Neuronal stem cell (in vitro differentiated cells): Measurements from ENCODE around the gene PIP5K1C.

ENCODE experiments used
- DNase-seq: peaks from one replicate; pipeline ENCODE4 v3.0.0-alpha.2; 2013; ENCODE audit warnings: low spot score
- H2AFZ ChIP-seq: one replicate; pipeline ENCODE4 v1.6.1; 2013; ENCODE audit warnings: mild to moderate bottlenecking, low read length, inconsistent platforms
- H2AK5ac ChIP-seq: 2 replicates; pipeline ENCODE4 v1.6.1; 2013; ENCODE audit warnings: low read depth, mild to moderate bottlenecking, inconsistent platforms, low read length, moderate library complexity, mixed read lengths
- H2BK120ac ChIP-seq: 2 replicates; pipeline ENCODE4 v1.6.1; 2013; ENCODE audit warnings: low read depth, mild to moderate bottlenecking, inconsistent platforms, low read length, moderate library complexity, mixed read lengths
- H2BK12ac ChIP-seq: one replicate; pipeline ENCODE4 v1.6.1; 2013; ENCODE audit warnings: low read length, inconsistent platforms
- H2BK15ac ChIP-seq: 2 replicates; pipeline ENCODE4 v1.6.1; 2013; ENCODE audit warnings: mild to moderate bottlenecking, low read length, inconsistent platforms, mixed read lengths
- H2BK5ac ChIP-seq: one replicate; pipeline ENCODE4 v1.6.1; 2013; ENCODE audit warnings: inconsistent platforms, mild to moderate bottlenecking, low read length, moderate library complexity
- H3K14ac ChIP-seq: one replicate; pipeline ENCODE4 v1.6.1; 2013; ENCODE audit warnings: low read length, inconsistent platforms
- H3K18ac ChIP-seq: 2 replicates; pipeline ENCODE4 v1.6.1; 2013; ENCODE audit warnings: low read length, inconsistent platforms
- H3K23ac ChIP-seq: 2 replicates; pipeline ENCODE4 v1.6.1; 2013; ENCODE audit warnings: low read depth, mild to moderate bottlenecking, mixed read lengths, low read length, inconsistent platforms; ENCODE audit not compliant: poor library complexity
- H3K27ac ChIP-seq: replicated peaks from 3 replicates; pipeline ENCODE4 v1.5.1; 2013; ENCODE audit warnings: low read length, inconsistent platforms
- H3K27me3 ChIP-seq, 3 experiments: 2 replicates each; pipeline ENCODE4 v1.6.1; 2013; ENCODE audit warnings: low read length in 3 of 3, mild to moderate bottlenecking in 2 of 3, inconsistent platforms in 1 of 3, low read depth in 1 of 3, mixed read lengths in 1 of 3, moderate library complexity in 1 of 3; ENCODE audit not compliant: control insufficient read depth in 3 of 3, insufficient read depth in 3 of 3
- H3K36me3 ChIP-seq, 2 donors: replicated peaks in 1 of 2; 2 replicates each; pipeline ENCODE4 v1.6.1; 2013; ENCODE audit warnings: low read length in 2 of 2; ENCODE audit not compliant: control insufficient read depth in 2 of 2, insufficient read depth in 2 of 2
- H3K4ac ChIP-seq: 2 replicates; pipeline ENCODE4 v1.6.1; 2013; ENCODE audit warnings: inconsistent platforms, mild to moderate bottlenecking, low read length, moderate library complexity
- H3K4me1 ChIP-seq, 2 donors: 1 replicate in 1 of 2; 2 replicates in 1 of 2; pipeline ENCODE4 v1.6.1; 2013; ENCODE audit warnings: low read length in 2 of 2, low read depth in 1 of 2; ENCODE audit not compliant: control insufficient read depth in 2 of 2, insufficient read depth in 1 of 2
- H3K4me2 ChIP-seq: one replicate; pipeline ENCODE4 v1.6.1; 2013; ENCODE audit warnings: mild to moderate bottlenecking, low read length, inconsistent platforms; ENCODE audit not compliant: insufficient read depth, poor library complexity, severe bottlenecking
- H3K4me3 ChIP-seq, 2 donors: 2 replicates each; pipeline ENCODE4 v1.5.1; 2013; ENCODE audit warnings: low read length in 2 of 2, mild to moderate bottlenecking in 2 of 2, inconsistent platforms in 1 of 2, moderate library complexity in 1 of 2
- H3K79me1 ChIP-seq: one replicate; pipeline ENCODE4 v1.6.1; 2013; ENCODE audit warnings: low read depth, mild to moderate bottlenecking, inconsistent platforms, low read length, moderate library complexity
- H3K9ac ChIP-seq: one replicate; pipeline ENCODE4 v1.6.1; 2013; ENCODE audit warnings: mild to moderate bottlenecking, low read depth, low read length, inconsistent platforms; ENCODE audit not compliant: poor library complexity
- H3K9me3 ChIP-seq, 2 donors: replicated peaks in 1 of 2; 2 replicates each; pipeline versions ENCODE3 to v1.6.1; 2013; ENCODE audit warnings: low read length in 2 of 2, mild to moderate bottlenecking in 2 of 2, inconsistent platforms in 1 of 2, low read depth in 1 of 2, mixed read lengths in 1 of 2, moderate library complexity in 1 of 2; ENCODE audit not compliant: control insufficient read depth in 2 of 2, insufficient read depth in 1 of 2
- H4K8ac ChIP-seq: one replicate; pipeline ENCODE4 v1.6.1; 2013; ENCODE audit warnings: low read depth, mild to moderate bottlenecking, inconsistent platforms, low read length, moderate library complexity
- H4K91ac ChIP-seq: one replicate; pipeline ENCODE4 v1.6.1; 2013; ENCODE audit warnings: low read length, low read depth, mild to moderate bottlenecking, inconsistent platforms; ENCODE audit not compliant: poor library complexity
- WGBS, 2 donors: extraction: QIAGEN DNeasy Blood & Tissue Kit; methylation state at CpG; one replicate each; pipeline ENCODE4 v1.1.7; 2013; ENCODE audit warnings: missing lambda C conversion rate in 2 of 2, mixed read lengths in 1 of 2; ENCODE audit not compliant: insufficient read length in 2 of 2, insufficient replicate concordance in 1 of 2; ENCODE audit errors: extremely low coverage in 2 of 2; 5-methylcytosine and 5-hydroxymethylcytosine counted together

PIP5K1C gene

DNA sequence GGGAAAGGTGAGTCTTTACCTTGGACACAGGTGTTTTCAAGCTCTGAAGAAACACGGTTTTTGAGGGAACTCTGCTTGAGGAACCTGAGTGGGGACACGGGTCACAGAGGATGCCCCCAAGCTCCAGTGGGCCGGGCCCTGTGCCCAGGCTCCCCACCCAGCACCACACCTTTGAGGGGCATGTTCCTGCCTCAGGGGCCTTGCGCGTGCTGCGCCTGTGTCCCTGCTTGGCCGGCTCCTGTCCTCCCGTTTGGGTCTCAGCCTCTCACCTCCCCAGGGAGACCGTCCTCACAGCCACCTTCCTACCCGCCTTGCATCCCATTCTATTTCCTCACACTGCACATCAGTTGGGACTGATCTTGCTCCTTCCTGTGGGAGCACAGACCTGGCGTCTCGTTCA lies 21.1 kb downstream of the PIP5K1C start:
- Histone ChIP-seq H3K36me3 (peaks cover 0 to 3% of the 10 kb centered on the region in 2 donors), H3K4me3 (no peak overlapping the region), H3K18ac (peak overlapping the region; percentile 11), H4K91ac (no peak overlapping the region), H3K27ac (no peak overlapping the region), H2BK12ac (no peak overlapping the region), H4K8ac (no peak overlapping the region), H3K27me3 (no peaks in the 10 kb centered on the region), H2AK5ac (no peak overlapping the region), H3K14ac (no peak overlapping the region), H3K79me1 (peaks cover 22% of the 10 kb centered on the region), H2AFZ (no peak overlapping the region), H2BK15ac (no peak overlapping the region), H3K4me2 (no peak overlapping the region), H2BK120ac (no peak overlapping the region), H3K4ac (no peak overlapping the region), H3K9me3 (peaks cover 0 to 2% of the 10 kb centered on the region in 2 donors), H3K23ac (peak overlapping the region; percentile 80), H2BK5ac (no peak overlapping the region), H3K9ac (no peak overlapping the region), H3K4me1 (peaks cover 12 to 15% of the 10 kb centered on the region in 2 donors)
- DNase-seq, result no peak
- WGBS, 2 donors, result no CpG with 5 or more reads among the region's 12 CpGs

DNA sequence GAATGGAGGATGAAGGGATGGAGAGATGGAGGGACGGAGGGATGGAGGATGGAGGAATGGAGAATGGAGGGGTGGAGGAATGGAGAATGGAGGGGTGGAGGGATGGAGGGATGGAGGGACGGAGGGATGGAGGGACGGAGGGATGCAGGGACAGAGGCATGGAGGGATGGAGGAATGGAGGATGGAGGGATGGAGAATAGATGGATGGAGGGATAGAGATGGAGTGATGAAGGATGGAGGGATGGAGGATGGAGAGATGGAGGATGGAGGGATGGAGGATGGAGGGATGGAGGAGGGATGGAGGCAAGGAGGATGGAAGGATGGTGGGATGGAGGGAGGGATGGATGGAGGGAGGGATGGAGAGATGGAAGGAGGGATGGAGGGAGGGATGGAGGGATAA lies 22.1 kb downstream of the PIP5K1C start:
- no peak for DNase-seq
- Histone ChIP-seq H2AFZ (no peak overlapping the region), H2BK5ac (no peak overlapping the region)

DNA sequence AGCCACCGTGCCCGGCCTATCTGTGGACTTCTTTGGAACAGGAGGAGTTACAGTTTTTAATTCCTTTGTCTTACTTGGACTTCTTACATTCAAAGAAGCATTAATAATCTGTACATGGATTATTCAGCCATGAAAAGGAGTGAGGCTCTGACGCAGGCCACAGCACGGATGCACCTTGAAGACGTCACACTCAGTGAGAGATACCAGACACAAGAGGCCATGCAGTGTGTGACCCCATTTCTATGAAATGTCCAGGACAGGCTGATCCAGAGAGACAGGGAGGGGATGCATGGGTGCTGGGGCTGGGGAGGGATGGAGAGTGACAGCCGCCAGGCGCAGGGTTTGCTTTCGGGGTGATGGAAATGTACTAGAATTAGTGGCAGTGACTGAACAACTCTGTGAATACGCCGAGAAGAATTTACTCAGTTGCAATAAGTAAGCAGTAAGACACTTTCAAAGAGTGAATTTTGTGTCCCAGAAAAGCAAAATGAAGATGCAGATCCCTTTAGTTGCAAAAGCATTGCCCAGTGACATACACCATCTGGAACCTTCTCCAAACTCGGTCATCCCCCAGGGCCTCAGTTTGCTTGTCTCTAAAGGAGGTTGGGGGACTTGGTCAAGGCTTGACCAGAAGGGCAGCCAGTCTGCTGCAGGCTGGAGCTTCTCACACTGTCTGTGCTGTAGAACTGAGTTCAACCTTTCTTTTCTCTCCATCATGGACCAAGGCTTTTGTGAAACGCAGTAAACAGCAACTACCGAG lies 25.3 kb downstream of the PIP5K1C start:
- Histone ChIP-seq H3K18ac (peak overlapping the region; percentile 13), H3K9me3 (no peaks in the 10 kb centered on the region), H3K36me3 (peaks cover 0 to 2% of the 10 kb centered on the region in 2 donors), H3K4me3 (no peak overlapping the region), H2BK15ac (no peak overlapping the region), H3K14ac (no peak overlapping the region), H2AK5ac (peak overlapping the region; percentile 28), H3K27me3 (no peaks in the 10 kb centered on the region), H4K91ac (no peak overlapping the region), H3K27ac (no peak overlapping the region), H2BK120ac (no peak overlapping the region), H4K8ac (peak overlapping the region; percentile 43), H3K23ac (no peak overlapping the region), H2AFZ (no peak overlapping the region), H3K79me1 (peaks cover 23% of the 10 kb centered on the region), H3K4ac (no peak overlapping the region), H2BK5ac (peak overlapping the region; percentile 66), H3K4me1 (peaks cover 26 to 29% of the 10 kb centered on the region in 2 donors), H3K4me2 (no peak overlapping the region), H2BK12ac (no peak overlapping the region), H3K9ac (peak overlapping the region; percentile 60)
- DNase-seq, result no peak
- no CpG with 5 or more reads among the region's 13 CpGs for WGBS, 2 donors

More for the DNA sequence above, 22.1 kb downstream of the PIP5K1C start:
- Histone ChIP-seq H3K4me3 (no peak overlapping the region), H2BK120ac (no peak overlapping the region), H3K27ac (no peak overlapping the region), H3K18ac (no peak overlapping the region), H3K14ac (no peak overlapping the region), H4K91ac (no peak overlapping the region), H3K27me3 (no peaks in the 10 kb centered on the region), H3K4ac (no peak overlapping the region), H3K36me3 (peaks cover 0 to 3% of the 10 kb centered on the region in 2 donors), H4K8ac (no peak overlapping the region), H2BK15ac (no peak overlapping the region), H3K9me3 (no peaks in the 10 kb centered on the region), H3K4me2 (no peak overlapping the region), H2AK5ac (no peak overlapping the region), H3K4me1 (peaks cover 8 to 10% of the 10 kb centered on the region in 2 donors), H3K9ac (peak overlapping the region; percentile 50), H2BK12ac (no peak overlapping the region), H3K23ac (no peak overlapping the region), H3K79me1 (peaks cover 22% of the 10 kb centered on the region)
- WGBS, 2 donors, result 100% methylated on average over 1 to 3 of the region's 3 CpGs

DNA sequence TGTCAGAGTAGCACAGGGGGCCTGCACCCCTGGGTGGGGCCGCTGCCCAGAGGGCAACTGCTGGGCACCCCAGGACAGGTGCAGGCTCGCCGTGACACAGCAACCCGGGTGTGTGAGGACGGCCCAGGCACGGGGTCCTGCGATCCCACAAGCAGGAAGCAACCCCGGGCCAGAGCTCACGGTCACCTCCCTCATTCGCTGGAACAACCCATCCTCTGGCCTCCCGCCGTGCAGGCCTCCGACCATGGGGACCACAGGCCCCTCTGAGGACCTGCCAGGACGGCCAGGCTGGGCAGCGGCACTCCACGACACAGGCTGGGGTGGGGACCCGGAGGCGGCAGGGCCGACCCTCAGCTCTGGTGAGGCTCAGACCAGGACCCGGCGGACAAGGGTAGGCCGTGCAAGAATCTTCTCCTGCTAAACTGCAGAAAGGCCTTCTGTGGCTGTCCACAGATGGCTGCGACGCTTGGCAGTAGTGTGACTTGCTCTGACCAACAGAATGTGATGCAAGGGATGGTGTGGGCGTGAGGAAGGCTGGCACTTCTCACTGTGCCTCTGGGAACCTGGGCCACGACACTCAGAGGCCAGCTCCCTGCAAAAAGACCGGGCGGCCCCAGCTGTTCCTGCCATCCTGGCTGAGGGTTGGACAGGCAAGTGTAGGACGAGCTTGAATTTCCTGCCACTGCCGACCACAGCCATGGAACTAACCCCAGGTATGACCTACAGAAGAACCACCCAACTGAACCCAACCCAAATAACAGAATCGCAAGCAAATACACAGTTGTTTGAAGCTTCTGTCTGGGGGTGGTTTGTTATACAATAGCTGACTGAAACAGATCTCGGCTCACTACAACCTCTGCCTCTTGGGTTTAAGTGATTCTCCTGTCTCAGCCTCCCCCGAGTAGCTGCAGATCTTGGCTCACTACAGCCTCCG lies 26.5 kb downstream of the PIP5K1C start:
- H2AFZ ChIP-seq, result no peak overlapping the region
- no peak overlapping the region for H3K4me3 ChIP-seq
- peak overlapping the region; percentile 89 for H2AK5ac ChIP-seq
- H3K4me1 ChIP-seq, result peaks cover 36 to 39% of the 10 kb centered on the region in 2 donors
- H3K9ac ChIP-seq, result peak overlapping the region; percentile 77
- no peaks in the 10 kb centered on the region for H3K36me3 ChIP-seq
- H4K8ac ChIP-seq, result no peak overlapping the region
- no peak overlapping the region for H3K14ac ChIP-seq
- WGBS, 2 donors, result no CpG with 5 or more reads among the region's 34 CpGs
- peaks cover 28% of the 10 kb centered on the region for H3K79me1 ChIP-seq
- DNase-seq, result no peak
- peak overlapping the region; percentile 49 for H2BK15ac ChIP-seq
- no peak overlapping the region for H2BK12ac ChIP-seq
- peak overlapping the region; percentile 38 for H3K18ac ChIP-seq
- H3K27ac ChIP-seq, result no peak overlapping the region
- H3K4me2 ChIP-seq, result no peak overlapping the region
- H3K27me3 ChIP-seq, result no peaks in the 10 kb centered on the region
- peak overlapping the region; percentile 72 for H4K91ac ChIP-seq
- no peaks in the 10 kb centered on the region for H3K9me3 ChIP-seq
- peak overlapping the region; percentile 8 for H2BK120ac ChIP-seq
- H3K23ac ChIP-seq, result peak overlapping the region; percentile 68
- no peak overlapping the region for H3K4ac ChIP-seq
- peak overlapping the region; percentile 66 for H2BK5ac ChIP-seq
